ENCODE data around the gene VTN.
A peak's percentile ranks its signal among the peaks of the same experiment; 100 is the strongest.

Gene VTN

DNA sequence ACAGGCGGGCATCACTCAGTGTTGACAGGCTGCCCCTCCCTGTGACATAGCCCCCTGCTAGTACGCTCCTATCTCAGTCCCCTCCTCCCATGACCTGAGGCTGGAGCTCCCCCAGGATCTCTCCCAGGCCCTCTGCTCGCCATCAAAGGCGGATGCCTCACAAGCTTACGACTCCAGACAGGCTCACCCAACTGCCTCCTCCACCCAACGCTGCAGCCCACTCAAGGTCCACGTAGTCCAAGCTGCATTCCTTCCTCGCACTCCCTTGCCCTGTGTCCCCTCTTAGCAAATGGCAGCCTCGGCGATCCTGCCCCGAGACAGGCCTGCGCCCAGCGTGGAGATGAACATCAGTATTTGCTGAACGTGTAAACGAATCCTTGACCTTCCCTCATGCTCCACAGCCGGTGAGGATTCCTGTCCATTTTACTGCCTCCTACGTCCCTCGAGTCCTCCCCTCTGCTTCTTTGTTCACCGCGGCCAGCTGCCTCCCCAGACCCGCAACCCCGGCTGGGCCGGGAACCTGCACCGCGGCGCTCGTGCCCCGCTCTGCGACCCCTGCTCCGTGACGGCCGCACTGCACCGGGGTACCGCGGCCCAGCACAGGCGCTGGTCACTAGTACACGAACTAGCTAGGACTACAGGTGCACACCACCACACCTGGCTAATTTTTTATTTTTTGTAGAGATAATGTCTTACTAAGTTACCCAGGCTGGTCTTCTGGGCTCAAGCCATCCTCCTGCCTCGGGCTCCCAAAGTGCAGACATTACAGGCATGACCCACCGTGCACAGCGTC is 51.9 kb downstream of the VTN start:
- Histone ChIP-seq H2AFZ (ENCODE audit: low read depth, low read length, severe bottlenecking) (peak overlapping the region; percentile 52), H3K4me3 (ENCODE audit: insufficient read depth, low read length, poor library complexity, severe bottlenecking) (peak overlapping the region; percentile 92), H3F3A (ENCODE audit: insufficient read depth) (no peaks in the 10 kb centered on the region), H3K4me2 (ENCODE audit: low read depth, low read length, poor library complexity, severe bottlenecking) (peak overlapping the region; percentile 69), H4K20me1 (ENCODE audit: low read depth, low read length) (peaks cover 6% of the 10 kb centered on the region; the same call in 1 of the 2 replicates), H3K27me3 (ENCODE audit: low read length) (no peaks in the 10 kb centered on the region), H3K36me3 (ENCODE audit: low read length) (no peaks in the 10 kb centered on the region), H3K9ac (ENCODE audit: low read length) (peak overlapping the region; percentile 91), H3K9me3 (ENCODE audit: insufficient read depth, low read length) (no peaks in the 10 kb centered on the region), H3K79me2 (ENCODE audit: insufficient read depth, low read length) (peaks cover 42% of the 10 kb centered on the region), H3K9me2 (replicated peaks; ENCODE audit: insufficient read depth, low read length) (no peaks in the 10 kb centered on the region), H3K27ac (ENCODE audit: low read depth, low read length) (peak overlapping the region; percentile 33)
- TF ChIP-seq, protein P1, sequence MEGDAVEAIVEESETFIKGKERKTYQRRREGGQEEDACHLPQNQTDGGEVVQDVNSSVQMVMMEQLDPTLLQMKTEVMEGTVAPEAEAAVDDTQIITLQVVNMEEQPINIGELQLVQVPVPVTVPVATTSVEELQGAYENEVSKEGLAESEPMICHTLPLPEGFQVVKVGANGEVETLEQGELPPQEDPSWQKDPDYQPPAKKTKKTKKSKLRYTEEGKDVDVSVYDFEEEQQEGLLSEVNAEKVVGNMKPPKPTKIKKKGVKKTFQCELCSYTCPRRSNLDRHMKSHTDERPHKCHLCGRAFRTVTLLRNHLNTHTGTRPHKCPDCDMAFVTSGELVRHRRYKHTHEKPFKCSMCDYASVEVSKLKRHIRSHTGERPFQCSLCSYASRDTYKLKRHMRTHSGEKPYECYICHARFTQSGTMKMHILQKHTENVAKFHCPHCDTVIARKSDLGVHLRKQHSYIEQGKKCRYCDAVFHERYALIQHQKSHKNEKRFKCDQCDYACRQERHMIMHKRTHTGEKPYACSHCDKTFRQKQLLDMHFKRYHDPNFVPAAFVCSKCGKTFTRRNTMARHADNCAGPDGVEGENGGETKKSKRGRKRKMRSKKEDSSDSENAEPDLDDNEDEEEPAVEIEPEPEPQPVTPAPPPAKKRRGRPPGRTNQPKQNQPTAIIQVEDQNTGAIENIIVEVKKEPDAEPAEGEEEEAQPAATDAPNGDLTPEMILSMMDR (IDR thresholded peaks at IDR 0.05; ENCODE audit: insufficient read depth, low read length, poor library complexity, severe bottlenecking), result no peak
- TF ChIP-seq EZH2phosphoT487 (conservative IDR thresholded peaks at IDR 0.05; ENCODE audit: low read length), result no peak
